HG03469 (cell line): Measurements from ENCODE around the gene MRS2.
"Not testable (repeated sequence)": the region's sequence is repeated elsewhere in the genome, so short reads cannot be mapped to it uniquely, and the experiment has no call there.

Experiments
- ATAC-seq: cut with Tn5 transposase; IDR thresholded peaks from one replicate; pipeline ENCODE4 v1.9.1; 2021; ENCODE audit warnings: mild to moderate bottlenecking, moderate library complexity, moderate number of reproducible peaks; ENCODE audit not compliant: unreplicated experiment

The MRS2 gene

DNA sequence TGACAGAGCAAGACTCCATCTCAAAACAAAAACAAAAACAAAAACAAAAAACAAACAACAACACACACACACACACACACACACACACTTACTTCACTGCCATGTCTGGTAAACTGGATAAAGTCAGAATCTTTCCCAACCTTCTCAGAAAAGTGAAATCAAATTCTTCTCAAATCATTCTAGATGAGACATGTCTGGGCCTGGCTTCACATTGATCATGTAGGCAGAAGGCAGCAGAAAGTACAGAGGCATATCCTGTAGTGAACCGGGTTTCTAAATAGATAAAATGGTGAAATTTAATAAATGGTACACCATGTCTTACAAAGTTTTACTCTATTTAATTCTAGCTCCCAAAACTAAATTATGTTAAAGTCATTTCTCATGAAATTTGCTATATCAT, 14.9 kb upstream of the MRS2 start:
- ATAC-seq = no peak

DNA sequence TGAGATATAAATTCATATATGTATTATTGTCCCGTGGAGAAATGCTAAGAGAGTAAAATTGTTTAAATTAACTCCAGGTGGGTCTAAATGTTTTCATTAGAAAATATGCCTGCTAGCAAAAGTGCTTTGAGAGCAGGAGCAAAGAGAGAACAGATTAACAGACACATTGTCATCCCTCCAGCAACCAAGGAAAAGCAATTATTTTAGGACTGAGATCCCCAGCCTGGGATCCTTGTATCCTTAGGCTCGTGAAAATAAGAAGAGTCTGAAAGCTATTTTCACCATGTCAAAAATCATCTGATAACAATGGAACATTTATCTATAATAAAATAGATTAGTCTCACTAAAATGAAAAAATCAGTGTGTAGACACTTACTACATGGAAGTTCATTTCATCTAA, 11.5 kb upstream of the MRS2 start:
- peak; percentile 5 for ATAC-seq

DNA sequence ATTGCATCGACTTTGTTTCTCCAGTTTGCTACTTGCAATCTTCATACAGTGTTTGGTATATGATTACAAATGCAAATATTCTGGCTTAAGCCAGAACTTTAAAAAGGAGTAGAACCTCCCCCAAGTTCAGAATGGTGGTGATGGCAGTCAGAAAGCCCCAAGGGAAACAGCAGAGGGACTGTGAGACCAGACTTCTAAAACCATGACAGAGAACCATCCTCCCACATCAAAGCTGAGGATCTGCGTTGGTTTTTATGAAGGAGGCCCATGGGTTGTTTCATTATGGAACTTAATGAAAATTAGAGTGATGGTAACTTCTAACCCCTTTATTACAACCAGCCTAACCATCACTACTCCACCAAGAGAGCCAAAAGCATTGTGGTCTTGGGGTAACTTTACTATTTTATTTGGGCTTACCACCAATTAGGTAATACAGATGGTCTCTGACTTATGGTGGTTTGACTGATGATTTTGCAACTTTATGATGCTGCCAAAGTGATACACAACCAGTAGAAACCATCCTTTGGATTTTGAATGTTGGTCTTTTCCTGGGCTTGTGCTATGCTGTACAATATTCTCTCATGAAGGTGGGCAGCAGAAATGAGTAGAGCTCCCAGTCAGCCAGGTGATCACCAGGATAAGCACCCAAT, 10.9 kb upstream of the MRS2 start:
- ATAC-seq = peak; percentile 94

DNA sequence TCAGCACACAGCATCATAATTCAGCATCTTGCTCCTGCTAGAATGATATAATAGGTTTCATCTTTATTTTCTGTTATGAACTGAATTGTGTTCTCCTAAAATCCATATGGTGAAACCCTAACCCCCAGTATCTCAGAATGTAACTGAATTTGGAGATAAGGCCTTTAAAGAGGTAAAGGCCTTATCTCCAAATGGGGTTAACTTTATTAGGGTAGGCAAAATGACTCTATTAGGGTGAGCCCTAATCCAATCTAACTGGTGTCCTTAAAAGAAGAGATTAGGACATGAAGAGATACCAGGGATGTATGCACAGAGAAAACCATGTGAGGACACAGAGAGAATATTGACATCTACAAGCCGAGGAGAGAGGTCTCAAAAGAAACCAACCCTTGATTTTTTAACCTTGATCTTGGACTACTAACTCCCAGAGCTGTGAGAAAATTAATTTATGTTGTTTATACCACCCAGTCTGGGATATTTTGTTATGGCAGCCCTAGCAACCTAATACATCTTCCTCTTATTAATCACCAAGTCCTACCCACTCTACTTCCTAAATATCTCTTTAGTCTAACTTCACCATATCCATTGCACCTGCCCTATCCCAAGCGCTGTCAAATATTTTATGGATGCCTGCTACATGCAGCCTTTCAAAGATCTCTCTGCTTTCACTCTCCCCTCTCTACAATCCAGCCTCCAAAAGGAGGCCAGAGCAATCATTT, 8.5 kb upstream of the MRS2 start:
- no peak for ATAC-seq

DNA sequence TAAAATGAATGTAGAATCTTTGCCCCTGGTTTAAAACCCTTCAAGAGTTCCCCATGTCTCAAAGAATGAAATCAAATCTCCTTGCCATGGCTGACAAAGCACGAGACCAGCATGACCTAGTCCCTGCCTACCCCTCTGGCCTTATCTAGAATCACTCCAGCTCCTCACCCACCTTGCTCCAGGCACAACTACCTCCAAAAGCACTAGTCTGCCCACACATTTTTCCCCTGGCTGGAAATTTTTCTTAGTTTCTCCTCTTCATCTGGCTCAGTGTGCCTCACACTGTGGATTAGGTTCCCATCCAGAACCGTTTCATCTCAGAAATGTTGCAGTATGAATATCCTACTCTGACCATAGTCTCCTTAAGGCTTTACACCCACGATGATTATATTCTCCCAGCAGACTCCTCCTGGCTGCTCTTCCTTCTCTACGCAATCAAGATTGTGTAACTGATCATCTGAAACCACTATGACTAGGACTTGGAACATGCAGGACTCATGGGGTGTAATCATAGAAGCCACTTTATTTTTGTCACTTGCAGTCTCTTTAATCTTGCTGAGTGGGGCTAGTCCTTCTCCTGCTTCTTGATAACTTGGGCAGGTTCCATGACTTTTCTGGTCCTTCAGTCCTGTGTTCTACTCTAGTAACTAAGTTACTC, 7.8 kb upstream of the MRS2 start:
- no peak for ATAC-seq

DNA sequence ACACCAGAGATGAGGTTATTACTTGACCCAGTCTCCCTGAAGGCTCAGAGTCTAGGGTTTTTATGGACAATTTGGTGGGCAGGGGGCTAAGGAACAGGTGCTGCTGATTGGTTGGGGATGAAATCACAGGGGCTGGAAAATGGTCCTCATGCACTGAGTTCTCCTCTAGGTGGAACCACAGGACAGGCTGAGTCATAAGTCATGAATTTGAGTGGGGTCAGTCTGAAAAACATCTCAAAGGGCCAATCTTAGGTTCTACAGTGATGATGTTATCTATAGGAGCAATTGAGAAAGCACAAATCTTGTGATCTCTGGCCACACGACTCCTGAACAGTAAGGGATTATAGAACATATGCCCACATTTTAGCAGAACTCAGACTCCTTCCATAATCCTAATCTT, 5.9 kb upstream of the MRS2 start:
- no peak for ATAC-seq

DNA sequence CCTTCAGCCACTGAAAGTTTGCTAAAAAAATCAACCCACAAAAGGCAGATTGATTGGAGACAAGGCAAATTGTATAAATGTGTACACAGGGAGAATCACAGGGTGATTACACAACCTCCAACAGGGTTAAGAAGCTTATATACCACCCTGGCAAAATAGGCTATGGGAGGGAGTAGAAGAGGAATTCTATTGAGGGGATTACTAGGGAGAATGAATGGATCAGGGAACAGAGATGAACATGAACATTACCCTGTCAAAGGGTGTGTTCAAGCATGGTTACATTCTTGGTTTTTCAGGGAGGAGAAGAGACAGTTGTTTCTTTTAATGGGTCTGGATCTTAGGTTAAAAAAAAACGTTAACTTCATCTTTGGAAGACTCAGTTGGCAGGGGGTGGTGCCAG, 5.1 kb upstream of the MRS2 start:
- ATAC-seq = no peak

DNA sequence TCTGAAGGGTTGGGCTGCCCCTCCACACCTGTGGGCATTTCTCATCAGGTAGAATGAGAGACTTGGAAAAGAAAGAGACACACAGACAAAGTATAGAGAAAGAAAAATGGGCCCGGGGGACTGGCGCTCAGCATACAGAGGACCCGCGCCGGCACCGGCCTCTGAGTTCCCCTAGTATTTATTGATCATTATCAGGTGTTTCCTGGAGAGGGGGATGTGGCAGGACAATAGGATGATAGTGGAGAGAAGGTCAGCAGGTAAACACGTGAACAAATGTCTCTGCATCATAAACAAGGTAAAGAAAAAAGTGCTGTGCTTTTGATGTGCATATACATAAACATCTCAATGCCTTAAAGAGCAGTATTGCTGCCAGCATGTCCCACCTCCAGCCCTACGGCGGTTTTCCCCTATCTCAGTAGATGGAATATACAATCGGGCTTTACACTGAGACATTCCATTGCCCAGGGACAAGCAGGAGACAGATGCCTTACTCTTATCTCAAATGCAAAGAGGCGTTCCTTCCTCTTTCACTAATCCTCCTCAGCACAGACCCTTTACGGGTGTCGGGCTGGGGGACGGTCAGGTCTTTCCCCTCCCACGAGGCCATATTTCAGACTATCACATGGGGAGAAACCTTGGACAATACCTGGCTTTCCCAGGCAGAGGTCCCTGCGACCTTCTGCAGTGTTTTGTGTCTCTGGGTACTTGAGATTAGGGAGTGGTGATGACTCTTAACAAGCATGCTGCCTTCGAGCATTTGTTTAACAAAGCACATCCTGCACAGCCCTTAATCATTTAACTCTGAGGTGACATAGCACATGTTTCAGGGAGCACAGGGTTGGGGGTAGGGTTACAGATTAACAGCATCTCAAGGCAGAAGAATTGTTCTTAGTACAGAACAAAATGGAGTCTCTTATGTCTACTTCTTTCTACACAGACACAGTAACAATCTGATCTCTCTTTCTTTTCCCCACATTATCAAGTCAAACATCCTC, 2.4 kb upstream of the MRS2 start:
- not testable (repeated sequence) for ATAC-seq

DNA sequence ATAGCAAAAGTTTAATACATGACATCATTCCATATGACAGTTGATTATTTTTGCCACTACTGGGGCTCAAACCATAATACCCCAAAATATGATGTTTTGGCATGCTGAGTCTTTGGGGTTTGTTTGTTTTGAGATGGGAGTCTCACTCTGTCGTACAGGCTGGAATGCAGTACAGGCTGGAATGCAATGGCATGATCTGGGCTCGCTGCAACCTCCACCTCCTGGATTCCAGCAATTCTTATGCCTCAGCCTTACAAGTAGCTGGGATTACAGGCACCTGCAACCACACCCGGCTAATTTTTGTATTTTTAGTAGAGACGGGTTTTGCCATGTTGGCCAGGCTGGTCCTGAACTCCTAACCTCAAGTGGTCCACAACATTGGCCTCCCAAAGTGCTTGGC, 1.3 kb upstream of the MRS2 start:
- ATAC-seq = no peak

DNA sequence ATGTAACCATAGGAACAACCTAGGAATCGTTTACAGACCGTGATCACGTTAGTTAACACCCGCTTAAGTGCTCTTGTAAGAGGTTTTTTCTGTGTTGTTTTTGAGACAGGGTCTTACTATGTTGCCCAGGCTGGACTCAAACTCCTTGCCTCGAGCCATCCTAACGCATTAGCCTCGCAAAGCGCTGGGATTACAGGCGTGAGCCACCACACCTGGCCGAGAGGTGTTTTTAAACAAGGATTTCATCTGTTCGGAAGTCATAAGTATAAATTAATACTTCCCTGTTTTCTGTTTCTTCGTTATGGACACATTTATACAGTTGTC, 727 bp downstream of the MRS2 start:
- no peak for ATAC-seq

DNA sequence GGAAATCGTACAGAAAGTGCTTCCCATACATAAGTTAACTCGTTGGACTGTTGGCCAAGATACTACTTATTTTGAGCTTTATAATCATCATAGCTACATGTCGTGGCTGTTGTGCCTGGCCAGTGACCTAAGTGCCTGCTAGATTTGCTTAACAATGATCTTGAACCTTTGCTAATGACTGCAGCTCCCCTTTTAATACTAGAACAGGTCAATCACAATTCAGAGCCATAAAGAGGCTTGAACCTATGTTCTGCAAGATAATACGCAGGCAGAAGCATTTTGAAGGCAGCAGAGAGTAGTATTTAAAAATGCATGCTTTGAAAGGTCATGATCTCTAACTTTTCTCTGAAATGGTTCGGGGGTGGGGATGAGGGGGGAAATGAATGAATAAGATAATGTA, 2.5 kb downstream of the MRS2 start:
- ATAC-seq = no peak

DNA sequence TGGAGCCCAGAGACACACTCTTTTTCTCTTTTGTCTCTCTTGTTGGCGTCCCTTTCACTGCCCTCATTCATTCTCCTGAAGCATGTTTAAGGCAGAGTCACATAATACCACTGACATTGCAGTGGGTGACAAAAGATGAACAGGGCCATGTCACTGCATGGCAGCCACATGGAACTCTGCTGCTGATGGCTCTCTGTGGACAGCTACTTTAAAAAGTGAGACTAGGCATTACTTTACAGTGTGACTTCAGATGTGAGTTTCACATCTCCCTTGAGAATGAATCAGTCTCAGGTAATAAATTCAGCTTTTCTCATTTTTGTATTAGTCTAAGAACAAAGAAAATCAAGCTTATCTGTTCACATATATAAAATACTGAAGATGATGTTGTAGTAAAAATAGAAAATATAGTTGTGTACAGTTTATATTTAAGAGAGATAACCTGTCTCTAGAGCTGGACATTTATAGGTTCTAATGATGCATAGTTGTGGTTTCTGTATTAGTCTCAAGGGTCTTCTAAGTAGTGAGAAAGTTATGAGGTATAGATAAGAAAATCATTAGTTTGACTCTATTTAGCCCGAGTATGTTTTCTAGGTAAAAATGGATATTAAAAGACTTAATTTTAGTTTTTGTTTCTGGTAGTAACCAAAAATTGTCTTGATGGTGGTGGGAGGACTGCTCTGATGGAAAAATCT, 6.1 kb downstream of the MRS2 start:
- ATAC-seq = peak; percentile 91

DNA sequence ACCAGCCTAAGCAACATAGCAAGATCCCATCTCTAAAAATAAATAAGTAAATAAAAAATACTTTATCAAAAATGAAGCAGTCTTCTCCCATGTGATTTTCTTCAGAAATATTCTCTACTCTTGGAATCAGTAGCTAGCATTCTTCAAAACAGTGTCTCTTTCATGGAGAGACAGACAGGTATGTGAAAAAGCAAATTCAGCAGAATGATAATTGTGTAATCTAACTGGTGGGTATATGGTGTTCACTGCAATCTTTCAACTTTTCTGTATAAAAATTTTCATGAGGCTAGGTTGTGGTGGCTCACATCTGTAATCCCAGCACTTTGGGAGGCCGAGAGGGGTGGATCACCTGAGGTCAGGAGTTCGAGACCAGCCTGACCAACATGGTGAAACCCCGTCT, 7.9 kb downstream of the MRS2 start:
- no peak for ATAC-seq

DNA sequence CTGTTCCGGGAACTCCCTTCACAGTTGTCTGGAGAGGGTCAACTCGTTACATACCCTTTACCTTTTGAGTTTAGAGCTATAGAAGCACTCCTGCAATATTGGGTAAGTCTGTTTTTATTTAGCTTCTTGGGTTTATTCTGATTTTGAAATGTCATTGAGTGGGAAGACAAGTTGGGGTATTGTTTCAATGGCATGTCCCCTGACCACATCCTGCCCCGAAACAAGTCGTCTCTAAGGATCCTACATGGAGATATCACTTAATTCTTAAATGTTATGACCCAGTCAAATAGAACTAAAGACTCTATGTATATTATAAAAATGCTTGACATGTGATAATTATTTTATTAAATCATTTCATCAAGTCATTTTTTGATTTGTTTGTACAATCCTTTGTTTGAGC, 9.6 kb downstream of the MRS2 start:
- ATAC-seq = no peak

DNA sequence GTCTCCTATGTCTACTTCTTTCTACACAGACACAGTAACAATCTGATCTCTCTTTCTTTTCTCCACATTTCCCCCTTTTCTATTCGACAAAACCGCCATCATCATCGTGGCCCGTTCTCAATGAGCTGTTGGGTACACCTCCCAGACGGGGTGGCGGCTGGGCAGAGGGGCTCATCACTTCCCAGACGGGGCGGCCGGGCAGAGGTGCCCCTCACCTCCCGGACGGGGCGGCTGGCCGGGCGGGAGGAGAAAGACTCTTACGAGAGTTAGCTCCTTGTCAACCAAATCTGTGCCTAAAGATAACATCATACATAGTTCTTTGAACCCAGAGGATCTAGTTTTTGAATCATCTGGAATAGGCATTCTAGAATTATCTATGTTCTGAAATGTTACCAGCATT, 11.8 kb downstream of the MRS2 start:
- ATAC-seq = not testable (repeated sequence)

DNA sequence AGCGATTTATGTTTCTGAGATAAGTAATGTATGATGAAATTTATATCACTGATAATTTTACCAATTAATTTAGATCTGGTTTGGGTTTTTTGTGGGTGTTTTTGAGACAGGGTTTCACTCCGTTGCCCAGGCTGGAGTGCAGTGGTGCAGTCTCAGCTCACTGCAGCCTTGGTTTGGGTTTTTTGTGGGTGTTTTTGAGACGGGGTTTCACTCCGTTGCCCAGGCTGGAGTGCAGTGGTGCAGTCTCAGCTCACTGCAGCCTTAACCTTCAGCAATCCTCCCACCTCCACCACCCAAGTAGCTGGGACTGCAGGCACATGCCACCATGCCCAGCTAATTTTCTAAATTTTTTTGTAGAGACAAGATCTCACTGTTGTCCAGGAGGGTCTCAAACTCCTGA, 13.0 kb downstream of the MRS2 start:
- peak; percentile 70 for ATAC-seq

DNA sequence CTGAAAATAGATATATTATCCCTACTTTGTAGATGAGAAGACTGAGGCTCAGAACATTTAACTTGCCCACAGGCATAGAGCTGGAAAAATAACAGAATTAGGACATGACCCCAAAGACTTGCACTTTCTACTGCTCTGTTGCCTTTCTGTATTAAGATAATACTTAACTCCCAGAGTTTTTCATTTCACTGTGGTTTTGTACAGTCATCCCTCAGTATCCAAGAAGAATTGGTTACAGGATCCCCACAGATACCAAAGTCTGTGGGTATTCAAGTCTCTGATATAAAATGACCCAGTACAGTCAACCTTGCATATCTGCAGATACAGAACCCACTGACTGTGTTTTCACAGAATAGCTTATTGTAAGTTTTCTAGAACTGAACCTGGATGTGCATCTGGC, 16.8 kb downstream of the MRS2 start:
- ATAC-seq = no peak

DNA sequence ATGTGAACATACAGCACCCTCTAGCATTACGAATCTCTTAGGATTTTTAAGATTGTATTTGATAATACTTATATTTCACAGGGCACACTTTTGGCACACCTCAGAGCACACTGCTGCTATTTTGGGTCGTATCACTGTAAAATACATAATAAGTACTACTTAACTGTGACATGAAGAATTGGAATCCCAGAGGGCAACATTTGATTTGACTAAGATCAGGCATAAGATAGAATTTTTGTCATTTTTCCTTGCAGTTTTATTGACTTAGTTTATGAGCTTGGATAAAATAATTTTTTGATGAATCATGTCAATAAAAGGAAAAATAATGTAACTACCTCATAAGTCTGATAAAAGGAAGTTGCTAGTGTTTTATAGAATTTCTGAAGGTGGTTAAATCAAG, 22.4 kb downstream of the MRS2 start:
- ATAC-seq = no peak

DNA sequence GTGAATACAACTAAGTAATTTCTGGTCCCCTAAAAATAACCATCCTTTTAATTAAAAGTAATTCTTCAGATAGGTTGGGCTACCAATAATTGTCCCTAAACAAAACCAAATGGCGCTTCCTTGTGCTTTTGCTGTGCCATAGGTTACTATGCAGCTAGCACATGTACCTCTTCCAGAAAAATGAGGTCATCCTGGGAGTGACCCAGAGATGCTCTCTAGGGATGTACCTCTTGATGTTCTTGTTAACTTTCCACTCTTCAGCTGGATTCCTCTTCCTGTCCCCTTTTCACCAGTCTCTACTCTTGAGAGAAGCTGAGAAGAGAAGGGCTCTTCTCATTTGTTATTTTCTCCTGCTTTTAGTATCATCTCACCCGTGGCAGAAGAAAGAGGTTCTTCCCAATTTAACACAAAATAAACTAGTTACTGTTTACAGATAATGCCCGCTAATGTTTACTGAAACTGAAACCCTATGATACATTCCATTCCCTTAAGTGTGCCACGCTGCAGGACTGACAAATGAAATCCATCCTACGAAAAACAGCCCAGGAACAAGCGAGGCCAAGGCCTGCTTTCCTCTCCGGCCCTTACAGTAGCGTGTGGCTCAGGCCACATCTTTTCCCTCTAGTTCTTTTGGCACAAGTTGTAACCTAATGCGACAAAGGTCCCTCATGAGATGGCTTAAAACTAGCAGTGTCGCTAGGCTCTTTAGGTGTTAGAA, 24.2 kb downstream of the MRS2 start:
- ATAC-seq = no peak

DNA sequence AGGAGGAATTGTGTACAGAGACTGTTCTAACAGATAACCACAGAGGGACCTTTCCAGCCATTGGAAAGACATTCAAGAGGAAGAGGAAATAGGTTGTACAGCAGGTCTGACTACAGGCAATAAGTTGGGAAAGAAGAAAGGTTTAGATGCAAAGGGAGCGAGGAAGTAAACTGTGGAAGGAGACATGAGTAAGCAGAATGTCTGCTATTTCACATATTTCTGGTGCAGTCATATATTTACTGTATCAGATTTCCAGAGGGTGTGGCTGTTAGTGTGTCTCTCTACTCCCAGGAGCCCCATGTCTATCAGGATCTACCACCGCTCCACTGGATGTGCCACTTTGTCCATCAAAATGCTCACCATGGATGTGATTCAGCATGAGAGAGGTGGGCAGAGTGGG, 25.9 kb downstream of the MRS2 start:
- no peak for ATAC-seq
